ENCODE data around the gene RHBDD2. TPM values are rescaled to one million over a fixed set of nuclear protein-coding genes. Genes with fewer than 3 reads are reported as not detected.
"Not testable (repeated sequence)": the region's sequence is repeated elsewhere in the genome, so short reads cannot be mapped to it uniquely, and the experiment has no call there.

The RHBDD2 gene
- total and polyA plus RNA-seq, 3 experiments from 2014 or later: 39.8 to 108 (median 44.6) TPM

- Mint-ChIP-seq H3K9me3 (no peaks in the 10 kb centered on the region), H3K27me3 (peaks cover 0 to 5% of the 10 kb centered on the region in 2 donors), H3K36me3 (no peaks in the 10 kb centered on the region), H3K27ac (no peak overlapping the region), H3K4me3 (no peak overlapping the region), H3K4me1 (peaks cover 0 to 6% (median 6%) of the 10 kb centered on the region in 3 donors)
- POLR2A ChIA-PET: no interaction called here
- no peaks in the 10 kb centered on the region for H3K4me1 ChIP-seq (ENCODE audit: insufficient read depth, low read length)
- CTCF ChIA-PET: interaction anchor here (1.5 kb wide), 1 partner anchor 177 kb away, joined by 3 read pairs; no protein-coding TSS in a partner anchor
- no peaks in the 10 kb centered on the region for H3K9me3 ChIP-seq (ENCODE audit: low read length)
- H3K36me3 ChIP-seq (ENCODE audit: insufficient read depth, low read length): no peaks in the 10 kb centered on the region
- no peak for DNase-seq
- H3K27me3 ChIP-seq (ENCODE audit: insufficient read depth, low read length, poor library complexity, severe bottlenecking): no peaks in the 10 kb centered on the region
- no peak overlapping the region for H3K4me3 ChIP-seq (ENCODE audit: low read length)
- H3K27ac ChIP-seq (ENCODE audit: low read depth, low read length): peak overlapping the region; percentile 41
Observed at GRCh38 chr7:75842836-75843446, 35.9 kb upstream of the RHBDD2 start.

GRCh38 chr7:75843613-75844116 is 35.2 kb upstream of the RHBDD2 start:
- H3K27ac ChIP-seq (ENCODE audit: low read depth, low read length): peak overlapping the region; percentile 41
- H3K4me1 Mint-ChIP-seq: peaks cover 0 to 6% (median 6%) of the 10 kb centered on the region in 3 donors
- H3K9me3 ChIP-seq (ENCODE audit: low read length): no peaks in the 10 kb centered on the region
- no peaks in the 10 kb centered on the region for H3K27me3 ChIP-seq (ENCODE audit: insufficient read depth, low read length, poor library complexity, severe bottlenecking)
- peaks cover 0 to 5% of the 10 kb centered on the region in 2 donors for H3K27me3 Mint-ChIP-seq
- POLR2A ChIA-PET: no interaction called here
- no peaks in the 10 kb centered on the region for H3K4me1 ChIP-seq (ENCODE audit: insufficient read depth, low read length)
- CTCF ChIA-PET: no interaction called here
- DNase-seq: no peak
- H3K4me3 Mint-ChIP-seq: no peak overlapping the region
- H3K36me3 ChIP-seq (ENCODE audit: insufficient read depth, low read length): no peaks in the 10 kb centered on the region
- no peaks in the 10 kb centered on the region for H3K9me3 Mint-ChIP-seq
- H3K36me3 Mint-ChIP-seq: no peaks in the 10 kb centered on the region
- H3K27ac Mint-ChIP-seq: no peak overlapping the region
- H3K4me3 ChIP-seq (ENCODE audit: low read length): no peak overlapping the region

GRCh38 chr7:75844158-75844557 is 34.7 kb upstream of the RHBDD2 start:
- H3K4me3 ChIP-seq (ENCODE audit: low read length): no peak overlapping the region
- no peaks in the 10 kb centered on the region for H3K27me3 ChIP-seq (ENCODE audit: insufficient read depth, low read length, poor library complexity, severe bottlenecking)
- Mint-ChIP-seq H3K27ac (no peak overlapping the region), H3K4me3 (no peak overlapping the region), H3K27me3 (peaks cover 0 to 5% of the 10 kb centered on the region in 2 donors), H3K9me3 (no peaks in the 10 kb centered on the region), H3K4me1 (peaks cover 0 to 6% (median 6%) of the 10 kb centered on the region in 3 donors), H3K36me3 (no peaks in the 10 kb centered on the region)
- DNase-seq: no peak
- ChIA-PET POLR2A (no interaction called here), CTCF (no interaction called here)
- H3K27ac ChIP-seq (ENCODE audit: low read depth, low read length): no peak overlapping the region
- no peaks in the 10 kb centered on the region for H3K4me1 ChIP-seq (ENCODE audit: insufficient read depth, low read length)
- no peaks in the 10 kb centered on the region for H3K9me3 ChIP-seq (ENCODE audit: low read length)
- H3K36me3 ChIP-seq (ENCODE audit: insufficient read depth, low read length): no peaks in the 10 kb centered on the region

GRCh38 chr7:75845132-75845531 is 33.7 kb upstream of the RHBDD2 start:
- H3K27ac Mint-ChIP-seq; H3K4me1 ChIP-seq (ENCODE audit: insufficient read depth, low read length); CTCF ChIA-PET; H3K36me3 Mint-ChIP-seq; DNase-seq; H3K9me3 ChIP-seq (ENCODE audit: low read length); H3K4me3 ChIP-seq (ENCODE audit: low read length); H3K4me3 Mint-ChIP-seq; H3K4me1 Mint-ChIP-seq; H3K27ac ChIP-seq (ENCODE audit: low read depth, low read length); H3K27me3 ChIP-seq (ENCODE audit: insufficient read depth, low read length, poor library complexity, severe bottlenecking); H3K9me3 Mint-ChIP-seq; H3K36me3 ChIP-seq (ENCODE audit: insufficient read depth, low read length); POLR2A ChIA-PET; H3K27me3 Mint-ChIP-seq: not testable (repeated sequence)

- Histone ChIP-seq H3K4me1 (ENCODE audit: insufficient read depth, low read length) (no peaks in the 10 kb centered on the region), H3K27ac (ENCODE audit: low read depth, low read length) (no peak overlapping the region), H3K9me3 (ENCODE audit: low read length) (no peaks in the 10 kb centered on the region), H3K27me3 (ENCODE audit: insufficient read depth, low read length, poor library complexity, severe bottlenecking) (no peaks in the 10 kb centered on the region), H3K36me3 (ENCODE audit: insufficient read depth, low read length) (no peaks in the 10 kb centered on the region), H3K4me3 (ENCODE audit: low read length) (no peak overlapping the region)
- Mint-ChIP-seq H3K27ac (no peak overlapping the region), H3K36me3 (no peaks in the 10 kb centered on the region), H3K9me3 (no peaks in the 10 kb centered on the region), H3K4me1 (peaks cover 0 to 5% (median 4%) of the 10 kb centered on the region in 3 donors), H3K4me3 (no peak overlapping the region), H3K27me3 (peaks cover 0 to 5% of the 10 kb centered on the region in 2 donors)
- no peak for DNase-seq
- ChIA-PET POLR2A (no interaction called here), CTCF (interaction anchor here (1.5 kb wide), 1 partner anchor 19 kb away, joined by 3 read pairs; no protein-coding TSS in a partner anchor)
Observed at GRCh38 chr7:75847707-75848106, 31.1 kb upstream of the RHBDD2 start.

- Histone ChIP-seq H3K36me3 (ENCODE audit: insufficient read depth, low read length) (no peaks in the 10 kb centered on the region), H3K4me3 (ENCODE audit: low read length) (no peak overlapping the region), H3K4me1 (ENCODE audit: insufficient read depth, low read length) (no peaks in the 10 kb centered on the region), H3K9me3 (ENCODE audit: low read length) (no peaks in the 10 kb centered on the region), H3K27me3 (ENCODE audit: insufficient read depth, low read length, poor library complexity, severe bottlenecking) (no peaks in the 10 kb centered on the region), H3K27ac (ENCODE audit: low read depth, low read length) (no peak overlapping the region)
- no peaks in the 10 kb centered on the region for H3K4me1 Mint-ChIP-seq
- H3K27me3 Mint-ChIP-seq: peaks cover 0 to 5% of the 10 kb centered on the region in 2 donors
- no peak for DNase-seq
- H3K36me3 Mint-ChIP-seq: no peaks in the 10 kb centered on the region
- peaks cover 0 to 2% (median 0%) of the 10 kb centered on the region in 5 donors for H3K9me3 Mint-ChIP-seq
- POLR2A ChIA-PET: no interaction called here
- no peak overlapping the region for H3K4me3 Mint-ChIP-seq
- H3K27ac Mint-ChIP-seq: peak overlapping the region in 1 of 8 donors; percentile 41
- CTCF ChIA-PET: no interaction called here
Observed at GRCh38 chr7:75849573-75849972, 29.3 kb upstream of the RHBDD2 start.

- Histone ChIP-seq H3K27ac (ENCODE audit: low read depth, low read length) (no peak overlapping the region), H3K4me3 (ENCODE audit: low read length) (no peak overlapping the region), H3K27me3 (ENCODE audit: insufficient read depth, low read length, poor library complexity, severe bottlenecking) (no peaks in the 10 kb centered on the region), H3K36me3 (ENCODE audit: insufficient read depth, low read length) (no peaks in the 10 kb centered on the region), H3K4me1 (ENCODE audit: insufficient read depth, low read length) (no peaks in the 10 kb centered on the region), H3K9me3 (ENCODE audit: low read length) (no peaks in the 10 kb centered on the region)
- Mint-ChIP-seq H3K27me3 (peaks cover 0 to 2% of the 10 kb centered on the region in 2 donors), H3K27ac (peak overlapping the region in 2 of 8 donors; percentile 46 to 57), H3K4me3 (no peak overlapping the region), H3K36me3 (no peaks in the 10 kb centered on the region), H3K4me1 (no peaks in the 10 kb centered on the region), H3K9me3 (peaks cover 0 to 2% (median 0%) of the 10 kb centered on the region in 5 donors)
- no peak for DNase-seq
- POLR2A ChIA-PET: no interaction called here
- CTCF ChIA-PET: no interaction called here
Observed at GRCh38 chr7:75850235-75850634, 28.6 kb upstream of the RHBDD2 start.

- Mint-ChIP-seq H3K36me3 (peaks cover 0 to 3% (median 0%) of the 10 kb centered on the region in 3 donors), H3K4me3 (no peak overlapping the region), H3K9me3 (peaks cover 0 to 2% (median 0%) of the 10 kb centered on the region in 5 donors), H3K27ac (no peak overlapping the region), H3K4me1 (no peaks in the 10 kb centered on the region), H3K27me3 (peaks cover 0 to 1% of the 10 kb centered on the region in 2 donors)
- Histone ChIP-seq H3K9me3 (ENCODE audit: low read length) (no peaks in the 10 kb centered on the region), H3K36me3 (ENCODE audit: insufficient read depth, low read length) (no peaks in the 10 kb centered on the region), H3K4me1 (ENCODE audit: insufficient read depth, low read length) (no peaks in the 10 kb centered on the region), H3K4me3 (ENCODE audit: low read length) (no peak overlapping the region), H3K27me3 (ENCODE audit: insufficient read depth, low read length, poor library complexity, severe bottlenecking) (no peaks in the 10 kb centered on the region), H3K27ac (ENCODE audit: low read depth, low read length) (no peak overlapping the region)
- ChIA-PET CTCF (no interaction called here), POLR2A (no interaction called here)
- no peak for DNase-seq
Observed at GRCh38 chr7:75854233-75854632, 24.6 kb upstream of the RHBDD2 start.

All from CD8-positive, alpha-beta memory T cell (primary cell).